Uterus (tissue), 2 donors: ENCODE measurements around the gene TMEM252.

Source experiments
- CTCF ChIP-seq, 4 experiments: fragments of 200-600 bp in 2 of 4; fragments of 450-650 bp in 2 of 4; sonication (generic) in 2 of 4; IDR thresholded peaks; one replicate each; pipeline ENCODE4 v1.5.1; 2016 to 2019; ENCODE audit warnings: antibody characterized with exemption in 4 of 4, mild to moderate bottlenecking in 2 of 4, moderate library complexity in 1 of 4
- POLR2A ChIP-seq, 2 donors: fragments of 450-650 bp; IDR thresholded peaks; one replicate each; pipeline ENCODE4 v1.6.1; 2016; ENCODE audit warnings: antibody characterized with exemption in 2 of 2, mild to moderate bottlenecking in 1 of 2, moderate library complexity in 1 of 2

GRCh38 chr9:68498816-68499215, 41.9 kb downstream of the TMEM252 start:
- TF ChIP-seq CTCF (IDR thresholded peaks at IDR 0.05) (no peak), POLR2A (IDR thresholded peaks at IDR 0.05) (no peak)
